Ovary (tissue), 9 donors: ENCODE measurements around the gene SPR. TPM values are rescaled to one million over a fixed set of nuclear protein-coding genes. Genes with fewer than 3 reads are reported as not detected.

ENCODE experiments used
- DNase-seq, 5 donors: peaks; one replicate each; pipeline ENCODE4 v3.0.0-alpha.2; 2019 to 2020
- H3K27ac ChIP-seq, 2 donors: fragments of 200-600 bp; one replicate each; pipeline versions ENCODE4 v1.5.1 to v1.8.0; 2019 to 2022
- H3K27me3 ChIP-seq: fragments of 200-600 bp; one replicate; pipeline ENCODE4 v1.8.0; 2022
- H3K36me3 ChIP-seq: fragments of 200-600 bp; sonication (generic); one replicate; pipeline ENCODE4 v1.5.1; 2019
- H3K4me1 ChIP-seq: one replicate; pipeline ENCODE4 v1.8.1; 2013; ENCODE audit warnings: mild to moderate bottlenecking, moderate library complexity; ENCODE audit not compliant: insufficient read depth
- H3K4me3 ChIP-seq: fragments of 200-600 bp; sonication (generic); one replicate; pipeline ENCODE4 v1.5.1; 2017
- H3K9me3 ChIP-seq, 2 donors: fragments of 200-600 bp in 1 of 2; sonication (generic) in 1 of 2; one replicate each; pipeline versions ENCODE4 v1.5.1 to v1.8.1; 2013 to 2019; ENCODE audit warnings: mild to moderate bottlenecking in 1 of 2, moderate library complexity in 1 of 2
- EP300 ChIP-seq: sonication (generic); formaldehyde crosslinking; IDR thresholded peaks from one replicate; pipeline ENCODE4 v1.6.1; 2017; ENCODE audit warnings: antibody characterized with exemption
- POLR2A ChIP-seq: fragments of 450-650 bp; IDR thresholded peaks from one replicate; pipeline ENCODE4 v1.6.1; 2017; ENCODE audit warnings: antibody characterized with exemption, mild to moderate bottlenecking, moderate library complexity
- WGBS, 3 donors: extraction: QIAGEN DNeasy Blood & Tissue Kit in 1 of 3; methylation state at CpG; one replicate each; pipeline versions ENCODE4 v1.1.5 to v1.1.7; 2013 to 2017; 5-methylcytosine and 5-hydroxymethylcytosine counted together
- intact Hi-C, 4 donors: fragments of 100-400 bp; cut with DNase I; formaldehyde crosslinking; loops; one replicate each; pipeline versions ENCODE4 v1.11.0 to v1.15.1; 2022 to 2023
- polyA plus RNA-seq, 2 donors: library from polyadenylated mRNA; stranded (reverse); fragments of 200-250 nt in 1 of 2; fragments of 350-450 nt in 1 of 2; fragmentation: Illumina TruSeq in 1 of 2; extraction: RNeasy Lipid Tissue Mini Kit (QIAGEN cat#74804) in 1 of 2; gene quantifications; one replicate each; pipeline ENCODE4 v1.2.3, GENCODE V29; 2013 to 2014
- total RNA-seq, 7 donors: library from RNA; depleted of rRNA in 2 of 7; stranded (reverse); fragments of >200 nt in 2 of 7; fragmentation: NEBNext Ultra II Directional in 3 of 7; extraction: Animal tissue kit (Norgen Biotek cat#: 25700) in 3 of 7; gene quantifications; one replicate each; pipeline versions ENCODE4 v1.1.0 to v1.2.4, GENCODE V29; 2016 to 2023
- TF ChIP-seq, protein P1 (sequence below), 3 donors: fragments of 450-650 bp in 2 of 3; fragments of 200-600 bp in 1 of 3; IDR thresholded peaks; one replicate each; pipeline versions ENCODE4 v1.5.1 to v1.8.0; 2016 to 2022; ENCODE audit warnings: antibody characterized with exemption in 3 of 3, mild to moderate bottlenecking in 1 of 3
- donor health status: DM: no; HTN: no; CAD: no; lungs with moderate emphysema.
- donor health status: DM: no; HTN: no; CAD: no.
- donor health status: Bipolar disorder and iron deficiency.
- donor health status: DM: yes; HTN: yes; CAD: no.
- donor health status: DM: no; HTN: no; CAD: no.
- donor health status: DM: yes; HTN: yes; CAD: no.

The SPR gene
- total and polyA plus RNA-seq, 9 donors = 9.3 to 36.2 (median 18.5) TPM

DNA sequence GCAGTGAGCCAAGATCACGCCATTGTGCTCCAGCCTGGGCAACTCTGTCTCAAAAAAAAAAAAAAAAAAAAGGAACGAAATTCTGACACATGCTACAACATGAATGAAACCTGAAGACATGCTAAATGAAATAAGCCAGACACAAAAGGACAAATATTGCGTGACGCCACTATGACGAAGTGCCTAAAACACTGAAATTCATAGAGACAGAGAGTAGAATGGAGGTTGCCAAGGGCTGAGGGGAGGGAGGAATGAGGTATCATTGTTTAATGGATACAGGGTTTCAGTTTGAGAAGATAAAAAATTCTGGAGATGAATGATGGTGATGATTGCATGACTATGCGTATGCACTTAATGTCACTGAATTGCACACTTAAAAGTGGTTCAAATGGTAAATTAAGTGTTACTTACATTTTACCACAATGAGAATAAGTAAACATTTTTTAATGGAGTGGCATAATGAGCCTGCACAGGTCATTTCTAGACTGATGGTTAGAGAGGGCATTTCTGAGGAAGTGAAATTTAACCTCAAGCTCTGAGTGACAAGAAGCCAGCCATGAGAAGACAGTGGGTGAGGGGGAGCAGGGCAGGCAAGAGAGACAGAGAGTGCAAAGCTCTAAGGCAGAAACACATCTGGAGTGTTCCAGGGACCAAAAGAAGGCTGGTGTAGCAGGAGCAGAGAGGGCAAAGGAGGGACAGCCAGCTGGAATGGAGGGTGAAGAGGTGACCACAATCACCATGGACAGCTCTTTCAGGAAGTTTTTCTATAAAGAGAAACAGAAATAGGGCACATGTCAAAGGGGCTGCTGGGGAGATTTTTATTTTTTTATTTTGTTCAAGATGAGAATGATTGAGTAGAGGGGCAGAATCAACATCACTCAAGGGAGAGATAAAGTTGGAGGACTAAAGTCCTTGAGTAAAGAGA, 40.8 kb upstream of the SPR start:
- H3K4me1 ChIP-seq = no peaks in the 10 kb centered on the region
- 86 to 91% (median 88%) methylated on average over 6 of the region's 6 CpGs for WGBS, 3 donors
- DNase-seq = no peak
- no peaks in the 10 kb centered on the region for H3K9me3 ChIP-seq
- no peaks in the 10 kb centered on the region for H3K36me3 ChIP-seq
- intact Hi-C loops = no loop called here
- no peak overlapping the region for H3K4me3 ChIP-seq
- TF ChIP-seq, protein P1, sequence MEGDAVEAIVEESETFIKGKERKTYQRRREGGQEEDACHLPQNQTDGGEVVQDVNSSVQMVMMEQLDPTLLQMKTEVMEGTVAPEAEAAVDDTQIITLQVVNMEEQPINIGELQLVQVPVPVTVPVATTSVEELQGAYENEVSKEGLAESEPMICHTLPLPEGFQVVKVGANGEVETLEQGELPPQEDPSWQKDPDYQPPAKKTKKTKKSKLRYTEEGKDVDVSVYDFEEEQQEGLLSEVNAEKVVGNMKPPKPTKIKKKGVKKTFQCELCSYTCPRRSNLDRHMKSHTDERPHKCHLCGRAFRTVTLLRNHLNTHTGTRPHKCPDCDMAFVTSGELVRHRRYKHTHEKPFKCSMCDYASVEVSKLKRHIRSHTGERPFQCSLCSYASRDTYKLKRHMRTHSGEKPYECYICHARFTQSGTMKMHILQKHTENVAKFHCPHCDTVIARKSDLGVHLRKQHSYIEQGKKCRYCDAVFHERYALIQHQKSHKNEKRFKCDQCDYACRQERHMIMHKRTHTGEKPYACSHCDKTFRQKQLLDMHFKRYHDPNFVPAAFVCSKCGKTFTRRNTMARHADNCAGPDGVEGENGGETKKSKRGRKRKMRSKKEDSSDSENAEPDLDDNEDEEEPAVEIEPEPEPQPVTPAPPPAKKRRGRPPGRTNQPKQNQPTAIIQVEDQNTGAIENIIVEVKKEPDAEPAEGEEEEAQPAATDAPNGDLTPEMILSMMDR (IDR thresholded peaks at IDR 0.05) = no peak
- TF ChIP-seq POLR2A (no peak), EP300 (no peak)
- no peak overlapping the region for H3K27ac ChIP-seq
- H3K27me3 ChIP-seq = no peaks in the 10 kb centered on the region

DNA sequence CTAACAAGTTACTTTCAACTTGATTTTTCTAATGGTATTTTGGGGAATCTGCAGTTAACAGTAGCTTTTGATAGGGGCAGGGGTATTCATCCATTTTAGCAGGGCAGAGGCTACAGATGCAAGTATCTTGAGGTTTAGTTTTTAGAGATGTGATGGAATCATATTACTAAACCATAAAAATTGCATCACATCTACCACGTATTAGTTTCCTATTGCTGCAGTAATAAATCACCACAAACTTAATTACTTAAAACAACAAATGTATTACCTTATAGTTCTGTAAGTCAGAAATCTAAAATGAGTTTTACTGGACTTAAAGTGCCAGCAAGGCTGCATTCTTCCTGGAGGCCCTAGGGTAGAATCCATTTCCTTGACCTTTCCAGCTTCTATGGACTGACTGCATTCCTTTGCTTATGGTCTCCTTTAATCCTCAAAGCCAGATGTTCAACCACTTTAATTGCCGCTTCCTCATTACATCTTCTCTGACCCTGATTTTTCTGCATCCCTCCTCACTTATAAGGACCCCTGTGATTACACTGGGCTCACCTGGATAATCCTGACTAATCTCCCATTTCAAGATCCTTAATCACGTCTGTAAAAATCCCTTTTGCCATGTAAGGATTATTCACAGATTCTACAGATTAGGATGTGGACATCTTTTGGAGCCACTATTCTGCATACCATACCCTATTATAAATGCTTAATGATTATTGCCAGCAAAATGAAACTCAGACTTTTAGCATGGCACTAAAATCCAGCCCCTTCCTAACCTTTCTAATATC, 39.5 kb upstream of the SPR start:
- no peak overlapping the region for H3K27ac ChIP-seq
- H3K9me3 ChIP-seq = no peaks in the 10 kb centered on the region
- no peak overlapping the region for H3K4me3 ChIP-seq
- 48 to 52% (median 50%) methylated on average over 3 of the region's 3 CpGs for WGBS, 3 donors
- no peaks in the 10 kb centered on the region for H3K27me3 ChIP-seq
- no peak for DNase-seq
- TF ChIP-seq, protein P1 (IDR thresholded peaks at IDR 0.05) = no peak
- no peak for TF ChIP-seq POLR2A
- no peak for TF ChIP-seq EP300
- H3K4me1 ChIP-seq = no peaks in the 10 kb centered on the region
- intact Hi-C loops = no loop called here
- no peaks in the 10 kb centered on the region for H3K36me3 ChIP-seq

DNA sequence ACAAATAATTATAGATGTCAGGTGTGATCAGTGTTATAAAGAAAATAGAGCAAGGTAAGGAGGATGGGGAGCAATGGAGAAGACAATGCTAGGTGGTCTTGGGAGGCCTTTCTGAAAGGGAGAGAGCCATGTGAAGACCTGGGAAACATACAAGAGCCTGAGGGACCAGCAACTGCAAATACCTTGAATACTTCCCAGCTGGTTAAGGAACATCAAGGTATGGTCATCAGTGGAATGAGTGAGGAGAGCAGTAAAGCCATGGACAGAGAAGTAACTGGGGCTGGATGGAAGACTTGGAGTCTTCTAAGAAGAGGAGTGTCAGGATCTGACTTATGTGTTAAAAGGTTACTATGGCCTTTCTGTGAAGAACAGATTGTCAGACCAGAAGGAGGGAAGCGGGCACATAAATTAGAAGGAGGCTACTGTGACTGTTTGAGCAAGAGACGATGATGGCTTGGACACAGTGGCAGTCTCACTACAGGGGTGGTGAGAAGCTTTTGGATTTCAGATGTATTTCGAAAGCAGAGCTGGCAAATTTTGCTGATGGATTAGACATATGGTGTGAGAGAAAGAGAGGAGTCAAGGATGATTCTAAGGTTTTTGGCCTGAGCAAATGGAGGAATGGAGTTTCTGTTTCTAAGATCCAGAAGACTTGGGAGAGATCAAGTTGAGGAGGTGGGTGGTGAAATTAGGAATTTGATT, 38.6 kb upstream of the SPR start:
- Histone ChIP-seq H3K27me3 (no peaks in the 10 kb centered on the region), H3K9me3 (no peaks in the 10 kb centered on the region), H3K4me3 (no peak overlapping the region), H3K27ac (no peak overlapping the region), H3K36me3 (no peaks in the 10 kb centered on the region), H3K4me1 (no peaks in the 10 kb centered on the region)
- WGBS, 3 donors = 81 to 90% (median 88%) methylated on average over 3 of the region's 3 CpGs
- TF ChIP-seq POLR2A (no peak), EP300 (no peak)
- TF ChIP-seq, protein P1 (IDR thresholded peaks at IDR 0.05) = no peak
- intact Hi-C loops = no loop called here
- DNase-seq = no peak

DNA sequence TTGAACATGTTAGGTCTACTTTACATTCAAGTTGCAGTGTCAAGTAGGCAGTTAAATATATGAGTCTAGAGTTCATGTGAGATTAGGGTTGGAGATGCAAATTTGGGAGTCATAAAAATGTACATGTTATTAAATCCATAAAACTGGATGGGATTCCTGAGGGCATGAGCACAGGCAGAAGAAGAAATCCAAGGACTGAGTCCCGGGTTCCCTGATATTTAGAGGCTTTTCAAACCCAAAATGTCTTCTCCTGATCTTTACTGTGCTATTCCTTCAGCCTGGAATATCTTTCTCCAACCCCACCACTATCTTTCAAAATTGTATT, 38.1 kb upstream of the SPR start:
- Histone ChIP-seq H3K9me3 (no peaks in the 10 kb centered on the region), H3K27ac (no peak overlapping the region), H3K27me3 (no peaks in the 10 kb centered on the region), H3K4me1 (no peaks in the 10 kb centered on the region), H3K36me3 (no peaks in the 10 kb centered on the region), H3K4me3 (no peak overlapping the region)
- WGBS, 3 donors = 82 to 90% (median 83%) methylated on average over 1 of the region's 1 CpG
- intact Hi-C loops = no loop called here
- DNase-seq = no peak
- TF ChIP-seq, protein P1 (IDR thresholded peaks at IDR 0.05) = no peak
- no peak for TF ChIP-seq EP300
- no peak for TF ChIP-seq POLR2A
